A549 (cell line): ENCODE results near the gene RPL18. TPM values are rescaled to one million over a fixed set of nuclear protein-coding genes. Genes with fewer than 3 reads are reported as not detected.
A peak's percentile ranks its signal among the peaks of the same experiment; 100 is the strongest.

Experiments used
- ATAC-seq, 2 experiments: fragments of 200-7000 bp in 1 of 2; fragments of >200 bp in 1 of 2; cut with Nextera tagmentation in 1 of 2; cut with Tn5 transposase in 1 of 2; 3 replicates each; pipeline versions ENCODE4 v1.8.0 to v1.9.1; 2018 to 2020; ENCODE audit warnings: mild to moderate bottlenecking in 1 of 2, moderate library complexity in 1 of 2
- CTCF ChIA-PET: fragments of 300-600 bp; sonication (Branson Sonifier 250); formaldehyde crosslinking; extraction: SDS; loops from one replicate; lab custom pipeline; 2021; ENCODE audit warnings: antibody characterized with exemption, inconsistent platforms; lab: Yijun Ruan, JAX
- POLR2A ChIA-PET: fragments of 350-600 bp; formaldehyde crosslinking; extraction: SDS; loops from one replicate; lab custom pipeline; 2021; ENCODE audit warnings: antibody characterized with exemption, inconsistent platforms; lab: Yijun Ruan, JAX
- DNase-seq, 2 experiments: peaks; one replicate each; pipeline versions ENCODE4 v3.0.0 to v3.0.0-alpha.2; 2011 to 2016; ENCODE audit warnings: low read depth in 1 of 2, low spot score in 1 of 2
- FAIRE-seq: peaks from 2 replicates; lab custom pipeline; 2011; peaks lifted over from hg19 to GRCh38; lab: Jason Lieb, UNC
- H3K27ac ChIP-seq, 2 experiments: fragments of >200 bp; sonication (Bioruptor Twin); formaldehyde crosslinking; 3 replicates each; pipeline ENCODE4 v1.5.1; 2016 to 2017
- H3K4me1 ChIP-seq: fragments of >200 bp; sonication (Bioruptor Twin); formaldehyde crosslinking; 3 replicates; pipeline ENCODE4 v1.6.1; 2016
- H3K4me2 ChIP-seq: fragments of >200 bp; sonication (Bioruptor Twin); formaldehyde crosslinking; 3 replicates; pipeline ENCODE4 v1.6.1; 2016
- H3K4me3 ChIP-seq: fragments of >200 bp; sonication (Bioruptor Twin); formaldehyde crosslinking; 3 replicates; pipeline ENCODE4 v1.5.1; 2016
- H3K9me3 ChIP-seq: fragments of >200 bp; sonication (Bioruptor Twin); formaldehyde crosslinking; 3 replicates; pipeline ENCODE4 v1.6.1; 2016
- BHLHE40 ChIP-seq: IDR thresholded peaks from 2 replicates; pipeline ENCODE4 v1.6.1; 2012; ENCODE audit warnings: low read depth, low read length, inconsistent platforms
- CBX8 ChIP-seq: fragments of 200-600 bp; sonication (generic); IDR thresholded peaks from 2 replicates; pipeline ENCODE4 v1.6.1; 2016
- CEBPB ChIP-seq, 2 experiments: fragments of >200 bp in 1 of 2; sonication (Bioruptor Twin) in 1 of 2; formaldehyde crosslinking in 1 of 2; IDR thresholded peaks; 2 replicates each; pipeline ENCODE4 v1.6.1; 2012 to 2016
- CHD2 ChIP-seq: fragments of 150-350 bp; IDR thresholded peaks from 2 replicates; pipeline ENCODE4 v1.6.1; 2014; ENCODE audit warnings: low read length; ENCODE audit not compliant: partially characterized antibody
- ESRRA ChIP-seq: fragments of 150-350 bp; IDR thresholded peaks from 2 replicates; pipeline ENCODE4 v1.6.1; 2014; ENCODE audit warnings: mild to moderate bottlenecking, low read length, borderline replicate concordance
- FOSB ChIP-seq: fragments of 250-450 bp; sonication (Bioruptor Pico); IDR thresholded peaks from 2 replicates; pipeline ENCODE4 v1.5.0; 2020; ENCODE audit warnings: mild to moderate bottlenecking, moderate library complexity
- FOSL2 ChIP-seq, 2 experiments: fragments of 450-650 bp in 1 of 2; fragments of >200 bp in 1 of 2; sonication (Bioruptor Twin) in 1 of 2; formaldehyde crosslinking; IDR thresholded peaks; 2 replicates each; pipeline versions ENCODE4 v1.5.0 to v1.6.1; 2016 to 2020; ENCODE audit warnings: mild to moderate bottlenecking in 1 of 2, moderate library complexity in 1 of 2
- FOXS1 ChIP-seq: fragments of 250-450 bp; sonication (Bioruptor Pico); IDR thresholded peaks from 2 replicates; pipeline ENCODE4 v1.5.0; 2020; ENCODE audit warnings: mild to moderate bottlenecking, moderate library complexity
- GATA3 ChIP-seq: IDR thresholded peaks from 2 replicates; pipeline ENCODE4 v1.6.1; 2012; ENCODE audit warnings: borderline replicate concordance
- HDAC2 ChIP-seq: fragments of 200-600 bp; sonication (generic); IDR thresholded peaks from 2 replicates; pipeline ENCODE4 v1.6.1; 2016
- JUN ChIP-seq, 2 experiments: fragments of >200 bp; sonication (Bioruptor Twin); formaldehyde crosslinking; IDR thresholded peaks; 2 replicates in 1 of 2; 3 replicates in 1 of 2; pipeline ENCODE4 v1.6.1; 2016 to 2017
- KDM5A ChIP-seq: fragments of 200-600 bp; sonication (generic); IDR thresholded peaks from 2 replicates; pipeline ENCODE4 v1.6.1; 2016; ENCODE audit warnings: antibody characterized with exemption, mild to moderate bottlenecking
- MAZ ChIP-seq: fragments of 150-350 bp; IDR thresholded peaks from 2 replicates; pipeline ENCODE4 v1.6.1; 2014; ENCODE audit warnings: antibody characterized with exemption, low read depth, low read length, borderline replicate concordance
- PHF8 ChIP-seq: fragments of 200-600 bp; sonication (generic); IDR thresholded peaks from 2 replicates; pipeline ENCODE4 v1.6.1; 2016; ENCODE audit warnings: low read depth, mild to moderate bottlenecking, antibody characterized with exemption, moderate library complexity, borderline replicate concordance
- RFX5 ChIP-seq: fragments of 450-650 bp; IDR thresholded peaks from 2 replicates; pipeline ENCODE4 v1.7.1; 2014; ENCODE audit warnings: antibody characterized with exemption, mild to moderate bottlenecking, moderate library complexity
- SMC3 ChIP-seq: fragments of >200 bp; sonication (Bioruptor Twin); formaldehyde crosslinking; IDR thresholded peaks from 3 replicates; pipeline ENCODE4 v1.6.1; 2018; ENCODE audit warnings: inconsistent platforms
- SREBF2 ChIP-seq: fragments of 450-650 bp; IDR thresholded peaks from 2 replicates; pipeline ENCODE4 v1.6.1; 2014; ENCODE audit warnings: mild to moderate bottlenecking, moderate library complexity
- TP53 ChIP-seq: fragments of 250-450 bp; sonication (Bioruptor Pico); IDR thresholded peaks from 2 replicates; pipeline ENCODE4 v1.5.0; 2021; ENCODE audit warnings: mild to moderate bottlenecking, moderate library complexity
- ZSCAN20 ChIP-seq: fragments of 250-450 bp; sonication (Bioruptor Pico); IDR thresholded peaks from 2 replicates; pipeline ENCODE4 v1.8.0; 2022; ENCODE audit warnings: mild to moderate bottlenecking, moderate library complexity
- WGBS: methylation state at CpG from one replicate; pipeline ENCODE4 v1.1.6; 2017; ENCODE audit errors: missing lambda C conversion rate; 5-methylcytosine and 5-hydroxymethylcytosine counted together
- polyA plus RNA-seq, 4 experiments: library from polyadenylated mRNA; depleted of rRNA in 3 of 4; stranded (reverse); fragments of >200 nt; fragmentation: RNase III in 1 of 4; extraction: RNeasy Plus Mini Kit Qiagen cat#74134 plus additional on column Dnase treatment in 1 of 4; gene quantifications; 2 replicates in 3 of 4; 3 replicates in 1 of 4; pipeline ENCODE4 v1.2.3, GENCODE V29; 2011 to 2017
- TF ChIP-seq, protein P1 (sequence below): fragments of >200 bp; sonication (Bioruptor Twin); formaldehyde crosslinking; IDR thresholded peaks from 3 replicates; pipeline ENCODE4 v1.6.1; 2016

Gene RPL18
- polyA plus RNA-seq, 2 of the 4 experiments (the other 2 are of a cell fraction): 1,780 to 2,696 TPM

DNA sequence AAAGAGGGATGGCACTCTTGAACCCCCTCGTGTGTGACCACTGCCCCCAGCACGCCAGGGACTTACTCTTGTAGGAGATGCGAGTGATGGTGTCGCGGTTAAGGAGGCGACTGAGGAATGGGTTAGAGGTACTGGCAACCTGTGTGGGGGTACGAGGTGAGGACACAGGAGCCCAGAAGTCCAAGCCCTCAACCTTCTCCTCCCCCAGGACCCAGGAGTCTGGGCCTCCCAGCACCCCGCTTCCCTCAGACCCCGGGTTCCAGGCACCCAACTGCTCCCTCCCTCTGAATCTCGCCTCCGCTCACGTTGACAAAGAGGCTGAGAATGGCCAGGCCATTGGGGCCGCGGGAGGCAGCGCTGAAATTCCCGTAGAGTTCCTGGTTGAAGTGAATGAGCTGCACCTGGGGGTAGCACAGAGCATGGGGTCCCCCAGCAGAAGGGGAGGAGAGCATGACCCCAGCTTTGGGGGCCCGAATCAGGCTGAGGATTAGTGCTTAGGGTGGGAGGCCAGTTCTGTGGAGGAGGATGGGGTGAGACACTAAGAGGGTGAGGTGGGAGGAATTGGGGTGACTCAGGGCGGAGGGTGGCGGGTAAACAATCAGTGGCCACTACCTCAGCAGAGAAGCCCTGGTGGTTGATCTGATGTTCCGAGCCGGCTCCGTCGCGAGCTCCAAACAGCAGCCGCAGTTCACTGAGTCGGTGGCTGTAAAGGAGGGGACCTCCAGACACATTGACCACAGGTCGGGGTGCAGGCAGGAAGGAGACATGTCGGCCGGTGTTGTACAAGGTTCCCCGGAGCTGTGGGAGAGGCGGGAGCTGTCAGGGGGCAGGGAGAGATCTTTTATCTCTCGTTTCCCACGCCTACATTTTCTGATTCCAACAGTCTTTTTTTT, 20.8 kb upstream of the RPL18 start:
- DNase-seq (no peak), ATAC-seq (no peak), FAIRE-seq (no peak)
- POLR2A ChIA-PET: interaction anchor here (0.6 kb wide), 1 partner anchor 100 kb away, joined by 3 read pairs; no protein-coding TSS in a partner anchor
- no peaks in the 10 kb centered on the region for H3K9me3 ChIP-seq
- no peak overlapping the region for H3K27ac ChIP-seq
- CTCF ChIA-PET: interaction anchor here (0.6 to 1.7 kb wide), 7 partner anchors 17 to 196 kb away, joined by 3 to 7 read pairs (median 3); partner anchors contain the start of gene HSD17B14
- H3K4me3 ChIP-seq: no peak overlapping the region
- peaks cover 27% of the 10 kb centered on the region for H3K4me1 ChIP-seq
- TF ChIP-seq HDAC2: no peak
- H3K4me2 ChIP-seq: no peak overlapping the region
- 80% methylated on average over 33 of the region's 33 CpGs for WGBS

DNA sequence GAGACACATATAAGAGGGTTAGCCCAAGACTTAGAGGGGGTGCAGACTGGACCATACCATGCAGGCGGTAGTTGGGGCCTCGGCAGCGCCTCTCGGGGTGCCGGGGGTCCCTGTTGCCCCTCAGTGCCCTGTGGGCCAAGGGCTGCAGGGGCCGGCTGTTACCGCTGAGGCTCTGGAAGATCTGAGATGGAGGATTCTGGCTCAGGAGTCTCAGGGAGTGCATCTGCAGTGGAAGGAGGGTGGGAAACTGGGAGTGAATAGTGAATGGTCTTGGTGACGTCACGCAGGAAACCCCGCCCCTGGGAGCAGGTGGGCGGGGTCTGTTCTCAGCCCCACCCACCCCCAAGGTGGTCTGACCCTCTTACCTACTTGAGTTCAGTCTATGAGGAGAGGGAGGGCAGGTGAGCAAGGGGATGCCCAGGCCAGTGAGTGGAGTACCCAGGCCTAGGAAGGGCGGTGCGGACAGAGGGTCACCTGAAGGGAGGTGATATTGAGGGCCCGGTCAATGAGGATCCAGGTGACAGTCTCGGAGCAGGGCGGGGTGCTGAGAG, 19.9 kb upstream of the RPL18 start:
- FAIRE-seq (no peak), ATAC-seq (no peak), DNase-seq (no peak)
- ChIA-PET CTCF (interaction anchor here (1.7 kb wide), 1 partner anchor 36 kb away, joined by 4 read pairs; no protein-coding TSS in a partner anchor), POLR2A (no interaction called here)
- Histone ChIP-seq H3K27ac (peak overlapping the region; percentile 89 to 92), H3K9me3 (no peaks in the 10 kb centered on the region), H3K4me1 (peaks cover 30% of the 10 kb centered on the region), H3K4me3 (no peak overlapping the region), H3K4me2 (peak overlapping the region; percentile 100)
- 72% methylated on average over 16 of the region's 16 CpGs for WGBS
- no peak for TF ChIP-seq FOSB (CRISPR knock-in tag)
- TF ChIP-seq MAZ: no peak
- TF ChIP-seq ZSCAN20 (CRISPR knock-in tag): no peak
- no peak for TF ChIP-seq CEBPB (IDR thresholded peaks at IDR 0.05)
- no peak for TF ChIP-seq ESRRA
- TF ChIP-seq FOSL2 (IDR thresholded peaks at IDR 0.05): no peak
- 0 out of 2 replicates have a peak, but pooled peaks have one; percentile 18 for TF ChIP-seq FOSL2 (CRISPR knock-in tag; IDR thresholded peaks at IDR 0.05)
- TF ChIP-seq SREBF2: no peak
- no peak for TF ChIP-seq TP53
- no peak for TF ChIP-seq RFX5

DNA sequence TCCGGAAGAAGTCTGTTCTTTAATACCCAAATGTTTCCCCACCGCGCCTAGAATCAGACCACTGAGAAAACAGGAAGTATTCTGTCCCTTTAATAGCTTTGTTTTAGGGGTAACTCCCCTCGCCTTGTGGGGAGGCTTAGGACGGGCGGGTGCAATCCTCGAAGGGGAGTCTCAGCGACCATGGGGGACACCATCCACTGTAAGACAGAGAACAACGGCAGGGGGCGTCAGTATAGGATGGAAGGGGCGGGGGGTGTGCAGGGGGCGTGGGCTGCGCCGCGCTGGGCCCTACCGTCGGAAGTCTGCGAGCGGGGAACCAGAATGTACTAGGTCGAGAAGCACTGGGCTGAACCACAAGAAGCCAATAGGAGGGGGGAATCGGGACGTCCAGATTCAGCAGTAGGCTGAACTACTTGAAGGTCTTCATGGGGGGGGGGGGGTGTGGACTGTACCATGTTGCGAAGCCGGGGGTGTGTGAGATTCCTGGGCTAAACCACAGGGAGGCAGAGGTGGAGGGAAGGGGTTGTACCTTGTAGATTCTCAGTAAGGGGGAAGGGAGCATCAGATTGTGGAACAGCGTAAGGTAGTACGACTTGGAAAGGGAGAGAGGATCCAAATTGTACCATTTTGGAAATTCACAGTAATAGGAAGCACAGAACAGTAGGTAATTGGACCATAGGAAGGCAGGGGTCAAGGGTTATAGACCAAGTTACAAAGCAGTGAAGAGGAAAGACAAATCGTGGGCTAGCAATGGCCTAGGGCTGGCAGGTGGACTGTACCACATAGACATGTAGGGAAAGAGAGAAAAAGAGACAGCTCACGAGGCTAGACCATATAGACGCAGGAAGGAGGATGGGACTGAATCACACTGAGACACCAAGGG, 19.2 kb upstream of the RPL18 start:
- TF ChIP-seq SMC3 (0 out of 3 replicates have a peak, but pooled peaks have one; percentile 14), PHF8 (peak; percentile 27; the same call in 1 of the 2 replicates), KDM5A (no peak), GATA3 (peak; percentile 69), JUN (IDR thresholded peaks at IDR 0.05) (peak; percentile 41 to 50; a peak in 2 of 5 replicates), BHLHE40 (peak; percentile 90), CBX8 (no peak), CHD2 (no peak), MAZ (0 out of 2 replicates have a peak, but pooled peaks have one; percentile 21), ESRRA (no peak), FOXS1 (CRISPR knock-in tag) (no peak)
- TF ChIP-seq, protein P1, sequence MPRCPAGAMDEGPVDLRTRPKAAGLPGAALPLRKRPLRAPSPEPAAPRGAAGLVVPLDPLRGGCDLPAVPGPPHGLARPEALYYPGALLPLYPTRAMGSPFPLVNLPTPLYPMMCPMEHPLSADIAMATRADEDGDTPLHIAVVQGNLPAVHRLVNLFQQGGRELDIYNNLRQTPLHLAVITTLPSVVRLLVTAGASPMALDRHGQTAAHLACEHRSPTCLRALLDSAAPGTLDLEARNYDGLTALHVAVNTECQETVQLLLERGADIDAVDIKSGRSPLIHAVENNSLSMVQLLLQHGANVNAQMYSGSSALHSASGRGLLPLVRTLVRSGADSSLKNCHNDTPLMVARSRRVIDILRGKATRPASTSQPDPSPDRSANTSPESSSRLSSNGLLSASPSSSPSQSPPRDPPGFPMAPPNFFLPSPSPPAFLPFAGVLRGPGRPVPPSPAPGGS: peak; percentile 52; the same call in 1 of the 3 replicates
- TF ChIP-seq, all 56 proteins: peak for 7
- FAIRE-seq: no peak
- H3K4me3 ChIP-seq: peak overlapping the region; percentile 71
- H3K4me2 ChIP-seq: peak overlapping the region; percentile 100
- H3K9me3 ChIP-seq: no peaks in the 10 kb centered on the region
- DNase-seq: peak; percentile 87 to 98
- ChIA-PET CTCF (interaction anchor here (1.2 to 1.7 kb wide), 2 partner anchors 21 to 36 kb away, joined by 3 to 4 read pairs; no protein-coding TSS in a partner anchor), POLR2A (interaction anchor here (0.6 to 1.4 kb wide), 4 partner anchors 10 to 607 kb away, joined by 3 to 5 read pairs (median 4); partner anchors contain the start of genes RPL18 and SPHK2)
- peaks cover 37% of the 10 kb centered on the region for H3K4me1 ChIP-seq
- H3K27ac ChIP-seq: peak overlapping the region; percentile 89 to 92
- ATAC-seq: peak; percentile 11 to 45; a peak in 5 of 6 replicates
- 18% methylated on average over 21 of the region's 29 CpGs for WGBS
